ENCODE measurements around the gene WDR88.
"Not testable (repeated sequence)": the region's sequence is repeated elsewhere in the genome, so short reads cannot be mapped to it uniquely, and the experiment has no call there.

The WDR88 gene

GRCh38 chr19:33210266-33210940 lies 78.5 kb downstream of the WDR88 start:
- no peak for DNase-seq (ENCODE audit: low read depth in 2 of 2)

DNA sequence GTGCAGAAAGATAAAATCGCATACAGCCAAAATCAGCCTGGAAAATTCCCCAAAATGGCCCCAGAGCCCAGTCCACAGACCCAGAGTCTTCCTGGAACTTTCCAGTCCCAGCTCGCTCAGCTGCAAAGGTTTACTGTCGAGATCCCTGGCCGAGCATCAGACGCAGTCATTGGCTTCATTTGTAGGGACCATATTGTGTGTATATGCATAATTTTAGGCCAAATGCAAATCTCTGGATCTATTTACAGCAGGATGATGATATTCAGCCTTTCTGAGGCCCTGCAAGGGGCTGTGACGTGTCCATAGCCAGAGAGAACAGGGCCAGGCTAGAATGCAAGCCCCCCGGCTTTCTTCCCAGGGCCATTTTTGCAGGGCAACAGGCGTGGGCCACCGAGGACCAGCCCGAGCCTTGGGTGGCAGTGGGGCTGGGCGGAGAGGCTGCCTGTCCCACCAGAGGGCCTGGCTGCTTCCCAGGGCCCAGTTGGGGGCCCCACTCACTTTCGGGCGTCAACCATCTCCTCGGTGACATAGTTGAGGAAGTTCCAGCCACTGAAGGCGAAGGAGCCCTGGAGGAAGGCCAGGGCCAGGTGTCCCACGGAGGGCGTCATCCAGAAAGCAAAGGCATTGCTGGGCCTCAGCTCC lies 80.0 kb downstream of the WDR88 start:
- no peak for DNase-seq (ENCODE audit: low read depth in 2 of 2)

DNA sequence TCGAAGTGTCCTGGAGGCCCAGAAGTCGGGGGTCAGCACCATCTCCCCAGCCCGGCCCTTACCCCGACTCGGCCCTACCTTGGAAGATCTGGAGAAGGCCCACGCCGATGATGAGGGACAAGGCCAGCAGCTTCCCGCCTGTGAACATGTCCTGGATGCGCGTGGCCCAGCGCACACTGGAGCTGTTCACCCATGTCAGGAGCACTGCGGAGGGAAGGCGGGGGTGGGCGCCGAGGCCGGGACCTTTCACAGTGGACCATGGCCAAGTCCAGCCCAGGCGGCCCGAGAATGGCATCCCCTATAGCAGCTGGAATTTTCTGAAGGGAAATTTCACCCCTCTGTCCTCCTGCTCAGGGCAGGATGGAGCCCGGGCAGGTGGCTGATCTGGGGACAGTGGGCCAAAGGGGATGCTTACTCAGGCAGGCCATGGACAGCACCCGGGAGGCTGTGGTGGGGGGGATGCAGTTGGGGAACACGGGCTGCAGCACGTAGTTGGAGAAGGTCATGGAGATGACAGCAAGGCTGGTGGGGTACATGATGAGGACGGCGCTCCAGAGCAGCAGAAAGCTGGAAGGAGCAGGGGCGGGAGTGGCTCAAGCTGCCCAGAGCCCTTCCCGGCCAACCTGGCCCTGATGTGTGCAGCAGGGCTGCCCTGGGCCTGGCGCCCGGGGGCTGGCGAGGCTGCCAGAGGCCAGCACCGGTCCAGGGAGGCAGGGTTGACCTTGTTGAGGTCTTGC lies 80.7 kb downstream of the WDR88 start:
- DNase-seq (ENCODE audit: low read depth in 2 of 2), result no peak

- DNase-seq (ENCODE audit: low read depth in 2 of 2), result no peak
Measured at GRCh38 chr19:33214596-33214995, 82.7 kb downstream of the WDR88 start.

DNA sequence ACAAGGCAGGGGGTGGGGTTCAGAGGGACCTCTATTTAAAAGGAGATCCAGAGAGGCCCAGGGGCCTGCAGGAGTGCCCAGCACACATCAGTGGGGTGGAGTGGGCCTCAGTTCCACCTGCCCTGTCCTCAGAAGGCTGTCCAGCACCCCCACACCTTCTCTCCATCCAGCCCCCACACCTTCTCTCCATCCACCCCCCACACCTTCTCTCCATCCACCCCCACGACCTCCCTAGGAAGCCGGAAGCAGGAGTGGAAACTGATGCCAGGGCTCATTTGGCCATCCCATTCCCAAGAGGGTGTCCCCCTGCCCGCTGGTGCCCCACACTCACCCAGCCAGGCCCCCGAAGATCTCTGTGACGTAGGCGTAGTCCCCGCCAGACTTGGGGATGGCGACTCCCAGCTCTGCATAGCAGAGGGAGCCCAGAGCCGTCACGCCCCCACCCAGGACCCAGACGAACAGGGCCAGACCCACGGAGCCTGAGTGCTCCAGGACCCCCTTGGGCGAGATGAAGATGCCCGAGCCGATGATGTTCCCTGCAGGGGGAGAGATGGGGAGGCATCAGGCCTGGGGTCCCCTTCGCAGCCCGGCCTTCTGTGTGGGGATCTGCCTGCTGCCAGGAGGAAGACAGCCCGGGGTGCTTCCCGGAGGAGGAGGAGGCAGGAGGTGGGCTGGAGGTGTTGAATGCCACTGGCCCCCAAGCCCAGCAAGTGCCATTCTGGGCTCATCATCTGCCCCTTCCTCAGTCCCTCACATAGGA lies 83.7 kb downstream of the WDR88 start:
- no peak for DNase-seq (ENCODE audit: low read depth in 2 of 2)

DNA sequence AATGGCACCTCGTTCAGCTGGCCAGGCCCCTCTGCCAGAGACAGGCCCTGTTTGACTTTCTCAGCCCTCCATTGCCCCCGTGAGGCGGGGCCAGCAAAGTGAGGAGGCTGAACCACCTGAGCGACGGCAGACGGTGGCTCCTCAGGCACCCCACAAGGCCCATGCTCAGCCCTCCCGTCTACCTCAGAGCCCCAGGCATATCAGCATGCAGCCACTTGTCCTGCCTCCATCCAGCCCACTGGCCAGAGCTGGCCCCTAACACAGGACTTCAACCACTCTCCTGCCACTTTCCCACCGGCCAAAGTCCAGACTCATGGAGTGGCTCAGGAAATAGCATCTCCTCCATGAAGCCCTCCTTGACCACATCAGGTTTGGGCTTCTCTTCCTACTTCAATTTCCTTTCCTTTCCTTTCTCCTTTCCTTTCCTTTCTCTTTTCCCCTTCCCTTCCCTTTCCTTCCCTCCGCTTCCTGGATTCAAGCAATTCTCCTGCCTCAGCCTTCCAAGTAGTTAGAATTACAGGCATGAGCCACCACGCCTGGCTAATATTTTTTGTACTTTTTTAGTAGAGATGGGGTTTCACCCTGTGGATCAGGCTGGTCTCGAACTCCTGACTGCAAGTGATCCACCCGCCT lies 84.4 kb downstream of the WDR88 start:
- DNase-seq (ENCODE audit: low read depth in 2 of 2), result no peak

DNA sequence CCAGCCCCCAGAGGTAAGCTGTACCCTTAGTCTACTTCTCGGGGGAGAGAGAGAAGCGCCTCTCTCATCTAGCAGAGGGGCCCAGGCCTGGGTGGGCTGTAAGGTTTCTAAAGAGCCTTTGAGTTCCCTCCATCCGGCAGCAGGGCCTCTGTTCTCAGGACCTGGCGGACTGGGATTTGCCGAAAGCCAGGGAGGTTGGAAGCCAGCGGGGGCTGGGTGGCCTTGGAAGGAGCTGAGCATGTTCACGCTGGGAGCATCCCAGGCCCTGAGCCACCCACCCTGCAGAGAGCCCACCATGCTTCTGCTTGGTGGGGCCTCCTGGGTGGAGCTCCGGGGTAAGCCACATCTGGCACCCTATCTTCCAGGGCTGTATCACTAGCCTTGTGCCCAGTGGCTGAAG lies 86.0 kb downstream of the WDR88 start:
- no peak for DNase-seq (ENCODE audit: low read depth in 2 of 2)

DNA sequence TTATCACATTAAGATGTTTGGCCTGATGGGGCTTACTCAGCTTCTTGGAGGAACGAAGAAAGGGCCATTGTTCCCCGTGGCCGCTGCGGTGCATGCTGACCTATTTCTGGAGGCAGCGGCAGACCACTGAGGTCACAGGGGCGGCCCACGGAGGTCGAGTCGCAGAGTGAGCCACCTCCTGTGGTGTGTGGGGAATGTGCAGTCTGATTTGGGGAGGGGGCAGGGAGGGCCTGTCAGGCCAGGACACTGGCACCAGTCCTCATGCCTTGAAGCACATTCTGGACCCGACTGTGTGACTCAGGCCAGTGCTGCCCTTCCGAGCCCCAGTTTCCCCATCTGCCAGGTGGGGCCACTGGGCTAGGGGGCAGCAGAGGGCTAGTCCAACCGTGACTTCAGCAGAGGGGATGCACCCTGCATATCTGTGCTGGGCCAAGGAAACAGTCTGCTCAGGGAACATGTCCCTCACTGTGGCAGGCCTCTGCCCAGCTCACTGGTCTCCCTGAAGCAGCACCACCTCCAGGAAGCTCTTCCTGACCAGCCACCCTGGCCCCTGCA lies 87.4 kb downstream of the WDR88 start:
- DNase-seq (ENCODE audit: low read depth in 2 of 2), result no peak

GRCh38 chr19:33220115-33220514 lies 88.2 kb downstream of the WDR88 start:
- DNase-seq (ENCODE audit: low read depth in 2 of 2), result no peak

GRCh38 chr19:33220735-33221134 lies 88.8 kb downstream of the WDR88 start:
- DNase-seq (ENCODE audit: low read depth in 2 of 2), result no peak

DNA sequence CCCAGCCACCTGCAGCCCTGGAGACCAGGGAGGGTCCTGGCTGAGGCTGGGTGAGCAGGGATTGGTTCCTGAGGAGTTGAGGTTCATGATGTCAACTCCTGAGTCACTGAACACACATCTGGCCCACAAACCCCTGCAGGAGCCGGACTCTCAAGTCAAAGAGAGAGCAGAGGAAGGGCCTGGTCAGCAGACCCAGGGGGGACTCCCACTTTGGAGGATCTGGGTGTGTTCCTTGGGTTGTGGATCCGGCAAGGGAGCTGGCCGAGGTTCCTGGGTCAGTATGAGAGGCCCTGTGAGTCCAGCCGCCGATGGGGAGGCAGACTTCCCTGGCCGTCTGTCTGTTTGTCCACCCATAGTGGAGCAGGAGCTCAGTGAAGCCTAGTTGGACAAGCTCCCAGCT lies 89.7 kb downstream of the WDR88 start:
- DNase-seq (ENCODE audit: low read depth in 2 of 2), result no peak

DNA sequence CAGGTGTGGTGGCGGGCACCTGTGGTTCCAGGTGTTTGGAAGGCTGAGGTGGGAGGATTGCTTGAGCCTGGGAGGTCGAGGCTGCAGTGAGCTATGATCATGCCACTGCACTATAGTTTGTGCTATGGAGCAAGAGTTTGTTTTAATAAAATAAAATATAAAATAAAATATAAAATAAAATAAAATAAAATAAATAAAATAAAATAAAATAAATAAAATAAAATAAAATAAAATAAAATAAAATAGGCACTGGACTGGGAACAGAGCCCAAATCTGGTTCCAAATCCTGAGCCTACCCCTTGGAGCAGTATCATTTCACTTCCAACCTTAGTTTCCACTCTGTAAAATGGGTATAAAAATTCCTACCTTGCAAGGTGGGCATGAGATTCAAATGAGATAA lies 90.3 kb downstream of the WDR88 start:
- not testable (repeated sequence) for DNase-seq (ENCODE audit: low read depth in 2 of 2)

GRCh38 chr19:33224694-33225457 lies 93.0 kb downstream of the WDR88 start:
- DNase-seq (ENCODE audit: low read depth in 2 of 2), result no peak

Measured in stimulated activated CD8-positive, alpha-beta memory T cell treated with anti-CD3 and anti-CD28 coated beads, Interleukin-2, amount 100 ng/mL, for 48 hours (primary cell).